HepG2 (cell line): ENCODE measurements around the gene SLC25A27. TPM values are rescaled to one million over a fixed set of nuclear protein-coding genes. Genes with fewer than 3 reads are reported as not detected.

Experiments used
- ATAC-seq: fragments of 200-7000 bp; cut with Tn5 transposase; 3 replicates; pipeline ENCODE4 v1.9.1; 2020; ENCODE audit warnings: mild to moderate bottlenecking, moderate library complexity
- BruUV-seq: library from RNA; stranded (reverse); fragments of 400-500 nt; replicated peaks from 2 replicates; lab custom pipeline; 2021; lab: Mats Ljungman, UMichigan
- CTCF ChIA-PET: fragments of 300-600 bp; formaldehyde crosslinking; extraction: SDS; loops from one replicate; lab custom pipeline; 2021; ENCODE audit warnings: low total read pairs, inconsistent platforms, low intra/inter-chr PET ratio; lab: Yijun Ruan, JAX
- POLR2A ChIA-PET: fragments of 350-600 bp; sonication (Branson Sonifier 250); formaldehyde crosslinking; loops from one replicate; lab custom pipeline; 2020; ENCODE audit warnings: antibody characterized with exemption, inconsistent platforms; lab: Yijun Ruan, JAX
- DNase-seq: peaks from one replicate; pipeline ENCODE4 v3.0.0-alpha.2; 2015; ENCODE audit warnings: low spot score
- FAIRE-seq: peaks from 3 replicates; lab custom pipeline; 2011; peaks lifted over from hg19 to GRCh38; lab: Jason Lieb, UNC
- H2AFZ ChIP-seq: one replicate; pipeline ENCODE4 v1.6.1; 2011; ENCODE audit warnings: low read length, inconsistent platforms
- H3K27ac ChIP-seq: fragments of 300-600 bp; 3 replicates; pipeline ENCODE4 v1.8.0; 2011; ENCODE audit warnings: mixed run types, mild to moderate bottlenecking, mixed read lengths, low read length, inconsistent platforms; ENCODE audit not compliant: insufficient read depth; ENCODE audit errors: extremely low read length
- H3K27me3 ChIP-seq, 2 experiments: fragments of 200-600 bp in 1 of 2; 2 replicates in 1 of 2; 3 replicates in 1 of 2; pipeline versions ENCODE4 v1.6.0 to v1.8.0; 2011; ENCODE audit warnings: low read length in 2 of 2, mild to moderate bottlenecking in 2 of 2, moderate library complexity in 2 of 2, inconsistent platforms in 1 of 2; ENCODE audit not compliant: insufficient read depth in 2 of 2, control insufficient read depth in 1 of 2
- H3K36me3 ChIP-seq, 2 experiments: fragments of 200-600 bp in 1 of 2; replicated peaks in 1 of 2; 2 replicates in 1 of 2; 3 replicates in 1 of 2; pipeline versions ENCODE4 v1.5.1 to v1.8.0; 2011; ENCODE audit warnings: low read length in 2 of 2, inconsistent platforms in 1 of 2; ENCODE audit not compliant: insufficient read depth in 2 of 2, control insufficient read depth in 1 of 2
- H3K4me1 ChIP-seq: 2 replicates; pipeline ENCODE4 v1.5.1; 2012; ENCODE audit warnings: low read length, inconsistent platforms; ENCODE audit not compliant: insufficient read depth
- H3K4me2 ChIP-seq: 2 replicates; pipeline ENCODE4 v1.6.0; 2011; ENCODE audit warnings: low read depth, low read length, inconsistent platforms
- H3K4me3 ChIP-seq, 3 experiments: fragments of 200-600 bp in 1 of 3; sonication (generic), shearing (Covaris generic) in 1 of 3; replicated peaks in 1 of 3; 2 replicates each; pipeline ENCODE4 v1.5.1; 2011 to 2016; ENCODE audit warnings: low read length in 3 of 3, inconsistent platforms in 2 of 3, low read depth in 2 of 3, mild to moderate bottlenecking in 2 of 3, control low read depth in 1 of 3, mixed read lengths in 1 of 3; ENCODE audit not compliant: insufficient read depth in 1 of 3
- H3K79me2 ChIP-seq: one replicate; pipeline ENCODE4 v1.6.1; 2011; ENCODE audit warnings: low read length, inconsistent platforms; ENCODE audit not compliant: insufficient read depth
- H3K9ac ChIP-seq: 2 replicates; pipeline ENCODE4 v1.6.0; 2011; ENCODE audit warnings: mild to moderate bottlenecking, low read depth, low read length, inconsistent platforms; ENCODE audit not compliant: insufficient read depth
- H3K9me3 ChIP-seq: 2 replicates; pipeline ENCODE4 v1.5.1; 2012; ENCODE audit warnings: mild to moderate bottlenecking, low read length
- H4K20me1 ChIP-seq: 2 replicates; pipeline ENCODE4 v1.6.0; 2011; ENCODE audit warnings: inconsistent platforms, mild to moderate bottlenecking, low read length, moderate library complexity; ENCODE audit not compliant: insufficient read depth
- CCAR2 ChIP-seq: fragments of 200-400 bp; formaldehyde crosslinking; optimal IDR thresholded peaks from 2 replicates; pipeline ENCODE3; 2018; ENCODE audit warnings: low read depth, mild to moderate bottlenecking, low read length, moderate library complexity
- CREB3 ChIP-seq: sonication (generic); formaldehyde crosslinking; IDR thresholded peaks from 2 replicates; pipeline ENCODE4 v1.5.0; 2020; ENCODE audit warnings: missing genetic modification reagents
- ETV5 ChIP-seq: IDR thresholded peaks from 2 replicates; pipeline ENCODE4 v1.6.1; 2018; ENCODE audit warnings: missing biosample characterization, missing genetic modification reagents, inconsistent platforms, borderline replicate concordance
- HHEX ChIP-seq: IDR thresholded peaks from 2 replicates; pipeline ENCODE4 v1.6.1; 2016; ENCODE audit warnings: control low read depth
- KAT7 ChIP-seq: IDR thresholded peaks from 2 replicates; pipeline ENCODE4 v1.6.1; 2018; ENCODE audit warnings: borderline replicate concordance, missing compliant biosample characterization
- MAFK ChIP-seq, 2 experiments: IDR thresholded peaks in 1 of 2; conservative IDR thresholded peaks in 1 of 2; 2 replicates each; pipeline ENCODE4 v1.6.1; 2011; ENCODE audit warnings: improper control_type of control experiment in 2 of 2, low read length in 2 of 2
- MTA3 ChIP-seq: sonication (generic); formaldehyde crosslinking; IDR thresholded peaks from 2 replicates; pipeline ENCODE4 v1.4.0; 2020; ENCODE audit warnings: missing genetic modification reagents
- RORA ChIP-seq: sonication (generic); formaldehyde crosslinking; IDR thresholded peaks from 2 replicates; pipeline ENCODE4 v1.5.0; 2020; ENCODE audit warnings: mild to moderate bottlenecking, missing genetic modification reagents, moderate library complexity
- TAF15 ChIP-seq: fragments of 200-400 bp; formaldehyde crosslinking; IDR thresholded peaks from one replicate; pipeline ENCODE4 v1.6.1; 2018; ENCODE audit warnings: mild to moderate bottlenecking, low read depth, low read length; ENCODE audit not compliant: poor library complexity, severe bottlenecking
- TBP ChIP-seq: sonication (generic); formaldehyde crosslinking; IDR thresholded peaks from 2 replicates; pipeline ENCODE4 v1.5.0; 2020; ENCODE audit warnings: missing genetic modification reagents
- ZBTB42 ChIP-seq: sonication (generic); formaldehyde crosslinking; IDR thresholded peaks from 2 replicates; pipeline ENCODE4 v1.5.0; 2020; ENCODE audit warnings: mild to moderate bottlenecking, missing genetic modification reagents
- ZNF629 ChIP-seq: sonication (generic); formaldehyde crosslinking; conservative IDR thresholded peaks from 2 replicates; pipeline ENCODE4 v1.5.0; 2020; ENCODE audit warnings: missing genetic modification reagents
- ZNF75D ChIP-seq: sonication (generic); formaldehyde crosslinking; IDR thresholded peaks from 2 replicates; pipeline ENCODE4 v1.8.1; 2023; ENCODE audit warnings: missing genetic modification reagents, mild to moderate bottlenecking, borderline replicate concordance
- WGBS: methylation state at CpG from one replicate; pipeline ENCODE4 v1.1.6; 2017; ENCODE audit warnings: low lambda C conversion rate; 5-methylcytosine and 5-hydroxymethylcytosine counted together
- in situ Hi-C: cut with HindIII; loops from 2 replicates; pipeline ENCODE4 v1.10.0; 2017; ENCODE audit warnings: low pct_unique_long_range_greater_than_20kb; ENCODE audit not compliant: extremely low pct_ligation_motif_present
- intact Hi-C: fragments of 100-400 bp; cut with micrococcal nuclease; formaldehyde crosslinking; loops from one replicate; pipeline ENCODE4 v1.10.0; 2022; ENCODE audit not compliant: unreplicated experiment
- polyA plus RNA-seq, 8 experiments: library from polyadenylated mRNA; depleted of rRNA in 3 of 8; stranded (reverse) in 7 of 8; unstranded in 1 of 8; fragments of >200 nt; fragmentation: Illumina TruSeq in 4 of 8; extraction: Trizol in 4 of 8; gene quantifications; 2 replicates each; pipeline versions ENCODE4 v1.2.1 to v1.2.3, GENCODE V29; 2011 to 2016; ENCODE audit warnings: low read depth in 4 of 8, missing spikeins in 1 of 8, mixed read lengths in 1 of 8; ENCODE audit not compliant: insufficient read depth in 1 of 8
- total RNA-seq, 5 experiments: library from RNA; depleted of rRNA; stranded (reverse); fragments of >200 nt; fragmentation: Illumina TruSeq; extraction: Trizol; gene quantifications; 2 replicates each; pipeline ENCODE4 v1.2.3, GENCODE V29; 2016; ENCODE audit warnings: low read depth in 1 of 5

Gene SLC25A27
- total and polyA plus RNA-seq, 2 of the 13 experiments (the other 11 are each of a cell fraction or from before 2014, with no cell fraction given), result 0.46 to 1.3 TPM

- H3K9ac ChIP-seq, result no peak overlapping the region
- H3K27me3 ChIP-seq, result no peaks in the 10 kb centered on the region
- H4K20me1 ChIP-seq, result no peaks in the 10 kb centered on the region
- BruUV-seq, result no TSS peak
- no peak overlapping the region for H2AFZ ChIP-seq
- H3K4me3 ChIP-seq, result no peak overlapping the region
- in situ Hi-C loops, result loop anchor here (10.0 kb wide), 1 partner anchor 534 kb away; no protein-coding TSS in a partner anchor
- no peaks in the 10 kb centered on the region for H3K4me1 ChIP-seq
- POLR2A ChIA-PET, result no interaction called here
- H3K79me2 ChIP-seq, result no peaks in the 10 kb centered on the region
- ATAC-seq, result no peak
- no peak for DNase-seq
- no peak for FAIRE-seq
- TF ChIP-seq TBP (CRISPR knock-in tag) (no peak), KAT7 (CRISPR knock-in tag) (no peak), ZNF629 (CRISPR knock-in tag) (0 out of 2 replicates have a peak, but pooled peaks have one; percentile 23)
- TF ChIP-seq, all 625 proteins: peak for 1
- Histone ChIP-seq H3K27ac (no peak overlapping the region), H3K4me2 (no peak overlapping the region), H3K36me3 (no peaks in the 10 kb centered on the region), H3K9me3 (no peaks in the 10 kb centered on the region)
- CTCF ChIA-PET, result no interaction called here
- WGBS, result 42% methylated on average over 3 of the region's 3 CpGs
- intact Hi-C loops, result no loop called here
Observed at GRCh38 chr6:46628976-46629375, 23.8 kb upstream of the SLC25A27 start.

DNA sequence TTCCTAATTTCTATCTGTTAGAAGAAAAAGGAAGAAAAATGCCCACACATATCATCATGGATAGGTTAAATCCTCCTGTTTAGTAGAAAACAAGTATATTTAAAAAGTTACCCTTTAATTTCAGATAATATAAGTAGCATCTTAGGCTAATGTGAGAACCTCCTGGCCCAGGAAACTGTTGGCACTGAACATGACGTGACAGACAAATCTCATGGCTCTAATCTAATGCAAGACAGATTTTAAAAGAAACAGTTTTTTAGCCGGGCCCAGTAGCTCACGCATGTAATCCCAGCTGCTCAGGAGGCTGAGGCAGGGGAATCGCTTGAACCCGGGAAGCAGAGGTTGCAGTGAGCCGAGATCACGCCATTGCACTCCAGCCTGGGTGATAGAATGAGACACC is 23.1 kb upstream of the SLC25A27 start:
- no peak overlapping the region for H3K4me3 ChIP-seq
- FAIRE-seq, result no peak
- no peaks in the 10 kb centered on the region for H3K27me3 ChIP-seq
- no peaks in the 10 kb centered on the region for H4K20me1 ChIP-seq
- no peaks in the 10 kb centered on the region for H3K9me3 ChIP-seq
- 51% methylated on average over 7 of the region's 7 CpGs for WGBS
- intact Hi-C loops, result no loop called here
- TF ChIP-seq RORA (CRISPR knock-in tag) (no peak), CCAR2 (no peak), MAFK (conservative IDR thresholded peaks at IDR 0.05 in 1 of 2, IDR thresholded peaks at IDR 0.05 in 1 of 2; ENCODE audit: low read length in 2 of 2) (no peak), ZNF75D (CRISPR knock-in tag) (no peak), ZBTB42 (CRISPR knock-in tag) (no peak), ETV5 (no peak), CREB3 (CRISPR knock-in tag) (no peak), HHEX (CRISPR knock-in tag) (no peak), TAF15 (no peak), MTA3 (CRISPR knock-in tag) (no peak)
- in situ Hi-C loops, result loop anchor here (10.0 kb wide), 3 partner anchors 205 to 535 kb away; no protein-coding TSS in a partner anchor
- no TSS peak for BruUV-seq
- ATAC-seq, result no peak
- no peak overlapping the region for H2AFZ ChIP-seq
- no peaks in the 10 kb centered on the region for H3K79me2 ChIP-seq
- DNase-seq, result no peak
- no peak overlapping the region for H3K9ac ChIP-seq
- no peaks in the 10 kb centered on the region for H3K36me3 ChIP-seq
- no peak overlapping the region for H3K27ac ChIP-seq
- no peak overlapping the region for H3K4me2 ChIP-seq
- CTCF ChIA-PET, result no interaction called here
- H3K4me1 ChIP-seq, result no peaks in the 10 kb centered on the region
- POLR2A ChIA-PET, result no interaction called here
